GM18499 (cell line): ENCODE measurements around the gene IKZF3.
"Not testable (repeated sequence)": the region's sequence is repeated elsewhere in the genome, so short reads cannot be mapped to it uniquely, and the experiment has no call there.

Experiments
- ATAC-seq: cut with Tn5 transposase; IDR thresholded peaks from one replicate; pipeline ENCODE4 v1.9.1; 2021; ENCODE audit warnings: moderate number of reproducible peaks; ENCODE audit not compliant: insufficient read depth, unreplicated experiment

Gene IKZF3

DNA sequence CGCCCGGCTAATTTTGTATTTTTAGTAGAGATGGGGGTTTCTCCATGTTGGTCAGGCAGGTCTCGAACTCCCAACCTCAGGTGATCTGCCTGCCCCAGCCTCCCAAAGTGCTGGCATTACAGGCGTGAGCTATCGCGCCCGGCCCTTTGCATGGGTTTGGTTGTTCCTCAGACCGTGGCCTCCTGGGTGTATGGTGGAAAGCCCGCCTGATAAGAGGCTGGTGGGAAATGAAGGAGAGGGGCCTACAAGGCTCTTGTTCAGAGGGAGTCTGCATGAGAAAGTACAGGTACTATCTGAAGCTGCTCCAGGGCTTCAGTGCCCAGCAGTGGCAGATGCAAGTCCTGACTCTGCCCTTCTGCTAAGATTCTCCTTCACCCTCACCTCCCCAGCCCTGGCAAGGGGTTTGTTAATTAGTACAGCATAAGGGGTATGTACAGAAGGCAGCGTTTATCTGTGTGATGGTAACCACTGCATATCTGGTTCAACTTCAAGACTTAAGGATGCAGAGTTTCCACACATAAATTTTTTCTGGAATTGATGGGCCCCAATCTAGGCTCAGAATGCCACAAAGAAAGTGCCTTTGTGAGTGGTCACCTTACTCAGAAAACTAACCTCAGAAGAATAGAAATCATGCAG, 102.1 kb downstream of the IKZF3 start:
- no peak for ATAC-seq

DNA sequence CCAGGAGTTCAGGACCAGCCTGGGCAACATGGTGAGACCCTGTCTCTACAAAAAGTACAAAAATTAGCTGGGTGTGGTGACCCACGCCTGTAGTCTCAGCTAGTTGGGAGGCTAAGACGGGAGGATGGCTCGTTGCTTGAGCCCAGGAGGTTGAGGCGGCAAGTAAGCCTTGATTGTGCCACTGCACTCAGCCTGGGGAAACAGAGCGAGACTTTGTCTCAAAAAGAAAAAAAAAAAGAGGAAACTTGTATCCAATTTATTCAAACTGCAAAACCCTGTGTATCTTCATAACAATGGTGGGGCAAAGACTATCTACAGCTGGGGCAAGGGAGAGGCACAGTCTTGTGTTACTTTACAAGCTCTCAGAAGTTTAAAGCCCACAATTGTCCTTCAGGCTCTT, 104.9 kb downstream of the IKZF3 start:
- ATAC-seq = no peak

DNA sequence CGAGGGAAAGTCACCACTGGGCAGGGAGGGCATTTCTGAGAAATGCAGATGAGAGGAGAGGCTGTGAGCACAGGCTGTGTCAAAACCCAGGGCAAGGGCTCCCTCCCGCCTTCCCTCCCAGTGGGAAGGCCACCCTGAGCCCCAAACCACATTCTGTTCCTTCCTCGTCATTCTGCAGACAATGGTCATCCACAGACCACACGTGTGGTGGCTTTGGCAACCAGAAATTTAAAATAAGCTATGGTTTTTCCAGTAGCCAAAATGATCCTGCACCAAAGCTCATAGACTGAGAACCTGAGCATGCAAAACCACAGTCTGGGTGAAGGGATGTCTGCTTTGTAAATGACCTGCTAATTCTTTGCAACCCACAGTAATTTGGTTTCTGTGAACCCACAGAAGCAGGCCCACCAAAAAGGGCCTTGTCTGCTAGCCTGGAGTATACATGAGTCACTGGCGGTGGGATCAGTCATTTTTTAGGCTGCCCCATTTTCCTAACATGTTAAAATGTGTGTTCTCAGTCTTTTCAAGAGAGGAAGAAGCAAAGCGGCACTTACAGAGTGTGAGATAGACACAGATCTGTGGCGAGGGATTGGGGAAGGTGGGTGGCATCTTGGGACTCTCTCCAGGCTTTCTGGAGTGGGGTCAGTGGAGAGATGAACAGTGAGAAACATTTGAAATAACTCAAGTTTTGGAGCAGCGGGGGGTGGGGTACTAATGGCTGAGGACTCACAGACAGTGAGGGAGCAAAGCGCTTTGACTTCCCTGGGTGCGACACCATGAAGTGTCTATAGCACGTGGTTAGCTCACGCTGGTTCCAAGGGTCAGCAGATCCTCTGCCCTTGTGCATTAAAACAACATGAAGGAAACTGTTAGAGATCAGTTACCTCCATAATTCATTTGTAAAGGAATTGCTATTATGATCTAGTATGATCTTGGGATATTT, 105.9 kb downstream of the IKZF3 start:
- no peak for ATAC-seq

DNA sequence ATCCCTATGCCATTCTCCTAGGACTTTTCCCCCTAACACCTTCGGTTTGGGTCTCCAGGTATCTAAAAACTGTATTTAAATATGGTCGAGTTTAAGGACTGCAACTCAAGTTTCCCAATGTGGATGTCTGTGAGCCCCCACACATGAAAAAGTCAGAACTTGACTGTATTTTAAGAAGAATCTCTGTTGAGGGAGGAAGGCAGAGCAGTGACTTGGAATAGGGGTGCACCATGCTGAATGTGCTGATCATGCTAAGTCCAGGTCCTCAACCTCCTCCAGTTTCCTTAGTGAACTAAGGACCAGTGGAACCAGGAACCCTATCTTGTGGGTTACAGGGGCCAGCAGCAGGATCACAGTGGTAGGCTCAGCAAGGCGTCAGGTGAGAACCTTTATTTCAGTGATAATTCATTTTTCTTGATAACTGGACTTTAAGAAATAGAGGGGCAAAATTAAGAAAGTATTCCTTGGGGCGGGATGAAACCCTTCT, 106.9 kb downstream of the IKZF3 start:
- ATAC-seq = no peak

DNA sequence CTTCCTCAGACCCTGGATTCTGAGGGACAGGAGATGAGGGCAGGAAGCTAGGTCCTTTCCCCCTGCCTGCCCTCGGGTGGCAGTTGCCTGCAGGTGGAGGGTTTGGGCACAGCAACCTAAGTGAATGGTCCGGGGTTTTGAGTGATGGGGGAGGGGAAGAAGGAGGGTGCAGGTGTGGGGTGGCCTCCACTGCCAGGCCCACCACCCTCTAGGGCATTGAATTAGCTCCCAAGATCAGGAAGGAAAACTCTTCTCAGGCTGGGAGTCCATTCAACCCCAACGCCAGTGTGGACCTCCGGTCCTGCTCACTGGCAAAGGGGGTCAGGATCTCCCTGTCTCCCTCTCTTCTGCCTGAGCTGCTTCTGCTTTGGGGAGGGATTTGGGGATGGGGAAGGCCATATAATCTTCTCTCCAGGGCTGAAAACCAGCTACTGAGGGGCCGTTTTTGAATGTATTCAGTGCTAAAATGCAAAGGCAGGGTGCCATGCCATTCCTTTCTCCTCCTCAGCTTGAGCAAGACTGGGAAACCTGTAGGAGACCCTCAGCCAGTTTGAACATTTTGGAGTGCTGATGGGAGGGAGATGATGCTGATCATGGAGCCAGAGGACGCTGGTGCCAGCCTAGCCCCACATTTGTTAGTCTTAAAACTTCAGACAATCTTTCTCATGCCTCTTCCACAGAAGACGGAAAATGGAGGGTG, 107.6 kb downstream of the IKZF3 start:
- no peak for ATAC-seq

DNA sequence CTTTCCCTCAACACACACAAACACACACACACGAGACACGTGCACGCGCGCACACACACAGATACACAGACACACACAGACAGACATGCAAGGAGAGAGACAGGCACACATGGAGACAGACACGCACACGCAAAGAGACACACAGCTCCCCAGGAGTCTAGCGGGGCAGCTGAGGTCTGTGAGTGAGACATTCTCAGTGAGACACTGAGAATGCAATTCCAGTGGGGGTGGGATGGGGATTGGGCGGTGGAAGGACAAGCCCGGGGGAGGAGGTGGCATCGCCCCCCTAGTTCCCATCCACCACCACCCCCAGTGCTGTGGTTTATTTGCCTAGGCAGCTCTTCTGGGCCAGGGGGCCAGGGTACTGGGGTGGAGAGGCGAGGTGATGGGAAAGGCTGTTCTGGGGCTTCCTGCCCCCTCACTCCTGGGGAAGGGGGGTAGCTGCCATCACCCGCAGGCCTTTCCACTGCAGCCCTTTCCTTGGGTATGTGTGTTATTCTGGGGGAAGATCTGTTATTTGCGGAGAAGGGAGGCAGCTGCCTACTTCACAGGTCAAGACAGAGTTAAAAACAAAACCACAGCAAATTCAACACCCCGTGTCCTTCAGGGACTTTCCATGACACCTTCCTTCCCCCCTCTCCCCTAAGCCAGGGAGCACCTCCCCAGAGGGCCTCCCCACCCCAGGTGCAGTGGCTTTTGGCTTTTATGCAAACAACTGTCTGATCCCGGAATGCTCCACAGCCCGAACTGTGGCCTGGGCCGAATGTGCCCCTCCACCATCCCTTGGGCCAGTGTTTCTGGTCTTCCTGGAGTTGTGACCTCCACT, 108.3 kb downstream of the IKZF3 start:
- no peak for ATAC-seq

DNA sequence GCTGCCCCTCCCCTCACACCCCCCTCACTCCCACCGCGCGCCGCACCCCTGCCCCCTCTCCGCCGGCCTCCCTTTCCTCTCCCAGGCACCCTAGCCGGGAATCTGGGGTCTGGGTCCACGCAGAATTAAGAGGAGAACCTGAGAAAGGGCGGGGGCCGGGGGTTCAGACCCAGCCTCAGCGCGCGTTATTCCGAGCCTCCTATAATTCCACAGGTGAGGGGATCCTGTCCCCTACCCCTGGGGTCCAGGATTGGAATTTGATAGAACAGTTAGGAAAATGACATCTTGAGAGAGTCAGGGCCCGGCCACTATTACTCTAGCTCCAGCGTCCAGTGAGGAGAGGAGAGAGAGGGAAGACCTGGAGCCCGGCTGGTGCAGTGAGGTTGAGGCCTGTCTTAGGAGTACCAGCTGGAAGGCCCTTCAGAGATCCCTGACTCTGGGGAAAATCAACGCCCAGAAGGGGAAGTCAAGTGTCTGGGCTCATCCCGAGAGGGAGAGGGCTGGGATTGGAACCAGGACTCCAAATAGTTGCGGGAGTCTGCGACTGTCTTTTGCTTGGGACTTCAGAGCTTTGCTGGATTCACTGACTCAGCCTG, 109.1 kb downstream of the IKZF3 start:
- no peak for ATAC-seq

DNA sequence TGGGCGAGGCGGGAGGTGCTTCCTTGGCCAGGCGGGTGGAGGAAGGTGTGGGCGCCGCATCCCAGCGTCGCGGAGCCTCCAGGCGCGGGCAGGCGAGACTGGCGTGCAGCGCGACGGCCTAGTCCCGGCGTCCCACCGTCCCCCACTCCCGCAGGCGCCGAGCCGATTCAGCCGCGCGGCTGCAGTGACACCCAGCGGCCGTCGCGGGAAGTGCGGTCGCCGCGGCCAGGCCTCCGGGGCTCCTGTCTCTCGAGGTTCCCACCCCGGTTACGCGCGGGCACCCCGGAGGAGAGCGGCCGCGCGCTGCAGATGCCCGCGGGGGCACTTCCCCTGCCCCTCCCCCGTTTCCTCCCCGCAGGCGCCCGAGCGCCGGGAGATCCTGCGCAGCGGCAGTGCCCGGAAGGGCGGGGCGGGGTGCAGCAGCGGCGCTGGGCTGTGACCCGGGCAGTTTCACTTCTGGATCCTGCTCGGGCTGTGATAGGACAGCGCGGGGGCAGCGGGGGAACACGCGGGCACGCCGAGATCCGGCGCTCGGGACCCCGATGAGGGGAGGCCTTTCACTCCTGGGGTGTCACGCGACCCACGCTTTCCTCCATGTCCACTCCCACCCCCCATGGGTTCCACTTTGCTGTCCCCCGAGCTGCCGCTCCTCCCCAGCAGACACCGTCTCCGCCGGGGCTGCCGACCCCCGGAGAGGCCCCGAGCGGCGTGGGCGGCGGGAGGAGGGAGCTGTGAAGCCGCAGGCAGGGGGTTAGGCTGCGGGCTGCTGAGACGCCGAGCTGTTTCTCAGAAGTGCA, 109.8 kb downstream of the IKZF3 start:
- ATAC-seq = peak; percentile 30

DNA sequence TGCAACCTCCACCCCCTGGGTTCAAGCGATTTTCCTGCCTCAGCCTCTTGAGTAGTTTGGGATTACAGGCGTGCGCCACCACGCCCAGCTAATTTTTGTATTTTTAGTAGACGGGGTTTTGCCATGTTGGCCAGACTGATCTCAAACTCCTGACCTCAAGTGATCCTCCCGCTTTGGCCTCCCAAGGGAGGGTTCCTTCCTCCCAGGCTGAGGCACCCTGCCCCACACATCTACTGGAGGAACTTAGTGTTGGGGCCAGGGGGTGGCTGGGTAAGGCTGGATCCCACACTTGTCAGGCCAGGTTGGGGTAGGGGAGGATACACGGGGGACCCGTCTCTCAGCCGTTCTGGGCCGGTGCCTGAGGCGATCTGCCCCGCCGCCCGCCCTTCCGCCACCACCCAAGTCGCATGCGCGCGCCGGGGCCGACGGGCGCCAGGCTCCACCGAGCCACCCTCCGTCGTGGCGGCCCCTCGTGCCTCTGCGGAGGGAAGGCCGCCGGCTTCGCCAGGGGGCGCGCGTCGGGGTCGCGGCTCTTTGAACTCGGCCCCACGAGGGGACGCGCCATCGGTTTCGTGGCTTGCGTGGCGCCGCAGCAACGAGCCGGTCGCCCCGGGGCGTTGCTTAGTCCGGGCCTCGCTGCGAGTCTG, 110.5 kb downstream of the IKZF3 start:
- peak; percentile 4 for ATAC-seq

DNA sequence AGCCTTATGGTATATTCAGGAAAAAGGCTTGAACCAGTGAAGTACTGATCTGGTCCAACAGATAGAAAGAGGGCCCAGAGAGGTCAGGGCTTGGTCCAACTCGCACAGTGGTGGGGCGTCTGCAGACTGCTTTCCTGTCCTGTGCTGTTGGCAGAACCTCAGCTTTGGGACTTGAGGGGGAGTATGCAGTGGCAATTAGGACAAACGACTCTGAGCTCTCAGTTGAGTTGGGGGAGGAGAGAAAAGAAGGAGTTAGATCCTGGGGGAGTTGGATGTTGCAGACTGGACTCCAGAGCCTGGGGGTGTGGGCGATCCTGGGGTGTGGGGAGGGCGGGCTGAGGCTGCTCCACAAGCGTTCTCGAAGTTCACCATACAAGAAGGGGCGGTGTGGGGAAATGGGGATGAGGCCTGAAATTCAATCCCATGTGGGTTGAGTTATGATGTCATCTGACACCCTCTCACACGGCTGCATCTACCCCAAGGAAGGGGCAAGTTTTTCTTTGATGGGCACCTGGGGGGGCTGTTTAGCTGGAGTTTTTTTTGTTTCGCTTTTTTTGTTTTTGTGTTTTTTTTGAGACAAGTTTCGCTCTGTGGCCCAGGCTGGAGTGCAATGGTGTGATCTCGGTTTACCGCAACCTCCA, 111.8 kb downstream of the IKZF3 start:
- no peak for ATAC-seq

DNA sequence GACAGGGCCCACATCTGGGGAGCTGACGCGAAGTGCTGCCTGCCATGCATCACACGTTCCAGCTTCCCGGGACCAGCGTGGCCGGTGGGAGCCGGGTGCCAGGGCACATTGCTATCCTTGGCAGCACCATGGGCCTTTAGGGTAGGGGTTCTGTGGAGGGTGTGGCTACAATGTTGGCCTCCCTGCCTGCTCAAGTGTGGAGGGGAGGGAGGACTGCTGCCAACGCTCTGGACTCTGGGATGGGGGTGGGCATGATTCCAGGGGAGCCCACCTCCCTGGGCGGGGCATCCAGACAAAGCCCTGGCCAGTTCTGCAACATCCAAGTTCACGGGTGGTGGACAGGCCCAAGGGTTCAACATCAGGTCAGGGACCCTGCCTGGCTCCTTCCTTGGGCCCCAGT, 112.5 kb downstream of the IKZF3 start:
- no peak for ATAC-seq

DNA sequence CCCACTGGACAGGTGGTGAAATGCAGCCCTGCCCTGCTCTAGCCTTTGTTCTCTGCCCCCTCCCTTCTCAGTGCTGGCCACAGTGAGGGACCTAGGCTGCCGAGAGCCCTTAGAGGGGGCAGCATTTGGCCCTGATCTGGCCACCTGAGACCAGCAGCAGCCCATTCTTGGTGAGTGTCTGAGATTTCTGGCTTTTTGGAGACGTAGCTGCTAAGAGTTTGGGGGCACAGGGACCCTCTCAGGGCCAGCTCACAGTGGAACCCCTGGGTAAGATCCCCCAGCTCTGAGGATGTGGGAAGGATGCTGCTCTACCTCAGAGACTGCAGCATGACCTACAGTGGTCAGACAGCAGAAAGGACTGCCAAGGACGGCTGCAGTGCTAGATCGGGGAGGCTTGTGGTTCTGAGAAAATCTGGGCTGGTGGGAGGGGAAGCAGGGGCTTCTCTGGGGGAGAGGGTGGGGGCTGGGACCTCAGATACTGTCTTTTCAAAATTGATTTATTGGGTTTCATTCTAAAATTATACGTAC, 113.0 kb downstream of the IKZF3 start:
- ATAC-seq = no peak

DNA sequence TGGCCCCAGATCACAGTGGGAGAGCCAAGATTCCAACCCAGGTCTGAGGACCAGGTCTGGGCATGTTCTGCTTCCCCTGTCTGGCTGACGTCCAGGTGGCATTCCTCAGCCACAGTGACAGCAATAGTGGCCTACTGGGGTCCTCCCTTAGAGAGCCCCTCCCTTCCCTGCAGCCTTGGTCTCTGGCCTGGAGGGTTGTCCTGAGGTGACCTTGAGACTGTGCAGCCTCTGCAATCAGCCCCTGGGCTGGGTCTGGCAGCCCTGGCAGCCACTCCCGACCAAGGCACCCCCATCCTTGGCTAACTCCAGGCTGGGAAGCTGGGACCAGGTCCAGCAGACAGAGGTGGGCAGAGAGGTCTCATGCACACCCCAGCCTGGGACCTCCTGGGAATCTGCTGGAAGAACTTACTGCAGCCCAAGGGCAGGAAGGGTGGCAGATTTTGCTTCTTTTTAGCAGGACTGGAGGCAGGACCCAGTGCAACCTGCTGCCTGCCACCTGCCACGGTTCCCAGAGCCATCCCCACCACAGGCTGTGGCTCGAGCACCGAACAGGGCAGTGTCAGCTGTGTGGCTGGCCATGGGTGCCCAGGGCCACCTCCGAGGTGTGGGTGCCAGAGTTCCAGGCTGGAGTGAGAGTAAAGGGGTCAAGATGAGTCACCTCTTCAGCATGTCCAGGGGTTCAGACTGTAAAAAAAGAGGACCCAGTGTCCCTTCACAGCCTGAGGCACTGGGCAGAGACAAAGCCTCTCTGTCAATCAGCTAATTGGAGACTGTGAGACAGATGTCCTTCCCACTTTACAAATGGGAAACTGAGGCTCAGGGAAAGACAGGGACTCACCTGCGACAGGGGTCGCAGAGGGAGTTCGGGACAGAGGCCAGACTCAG, 113.7 kb downstream of the IKZF3 start:
- no peak for ATAC-seq

DNA sequence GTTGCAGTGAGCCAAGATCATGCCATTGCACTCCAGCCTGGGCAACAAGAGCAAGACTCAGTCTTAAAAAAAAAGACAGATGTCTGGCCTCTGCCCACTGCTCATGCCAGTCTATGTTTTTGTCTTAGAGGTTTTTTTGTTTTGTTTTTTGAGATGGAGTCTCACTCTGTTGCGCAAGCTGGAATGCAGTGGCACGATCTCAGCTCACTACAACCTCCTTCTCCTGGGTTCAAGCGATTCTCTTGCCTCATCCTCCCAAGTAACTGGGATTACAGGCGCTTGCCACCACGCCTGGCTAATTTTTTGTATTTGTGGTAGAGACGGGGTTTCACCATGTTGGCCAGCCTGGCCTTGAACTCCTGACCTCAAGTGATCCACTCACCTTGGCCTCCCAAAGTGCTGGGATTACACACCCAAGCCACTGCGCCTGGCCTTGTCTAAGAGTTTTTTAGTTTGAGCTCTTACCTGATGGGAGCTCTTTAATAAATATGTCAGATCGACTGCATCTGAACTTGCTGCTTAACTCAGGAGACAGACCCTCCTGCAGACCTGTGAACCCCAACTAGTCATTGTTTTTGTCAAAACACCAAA, 115.6 kb downstream of the IKZF3 start:
- not testable (repeated sequence) for ATAC-seq

DNA sequence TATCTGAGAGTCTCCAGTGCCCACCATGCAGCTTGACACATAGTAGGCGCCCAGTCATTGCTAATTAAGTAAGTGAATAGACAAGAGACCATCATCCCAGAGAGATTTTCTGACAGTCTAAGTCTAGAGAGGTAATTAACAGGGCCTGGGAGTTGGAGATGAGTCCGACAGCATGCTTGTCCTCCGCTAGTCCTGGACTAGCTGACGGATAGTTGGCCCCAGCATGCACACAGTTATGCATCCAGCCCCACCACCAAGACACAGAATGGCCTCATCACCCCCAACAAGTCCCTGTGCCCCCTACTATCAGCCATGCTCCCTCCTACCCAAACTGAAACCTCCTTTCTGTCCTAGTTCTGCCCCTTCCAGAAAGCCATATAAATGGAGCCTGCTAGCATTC, 116.4 kb downstream of the IKZF3 start:
- ATAC-seq = no peak

DNA sequence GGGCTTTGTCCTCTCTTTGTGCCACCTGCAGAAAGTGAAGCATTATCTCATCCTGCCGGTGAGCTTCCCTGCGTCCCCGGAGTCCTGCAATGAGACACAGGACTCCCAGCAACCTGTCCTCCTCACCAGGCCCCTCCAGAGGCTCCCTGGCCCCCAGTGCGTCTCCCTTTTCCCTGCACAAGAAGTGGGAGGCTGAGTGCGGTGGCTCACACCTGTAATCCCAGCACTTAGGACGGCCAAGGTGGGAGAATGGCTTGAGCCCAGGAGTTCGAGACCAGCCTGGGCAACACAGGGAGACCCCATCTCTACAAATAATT, 118.0 kb downstream of the IKZF3 start:
- no peak for ATAC-seq
